Upper lobe of left lung (tissue), 6 donors: ENCODE results near the gene PRKD1. TPM values are rescaled to one million over a fixed set of nuclear protein-coding genes. Genes with fewer than 3 reads are reported as not detected.

Source experiments
- ATAC-seq, 2 donors: fragments of 200-7000 bp; cut with Tn5 transposase; one replicate each; pipeline ENCODE4 v1.9.1; 2022; ENCODE audit warnings: mild to moderate bottlenecking in 2 of 2, moderate library complexity in 2 of 2; ENCODE audit not compliant: low FRiP score in 2 of 2
- DNase-seq, 2 donors: peaks; one replicate each; pipeline ENCODE4 v3.0.0-alpha.2; 2019 to 2020
- H3K27ac ChIP-seq, 4 donors: fragments of 200-600 bp; sonication (generic); one replicate each; pipeline ENCODE4 v1.5.1; 2016 to 2019
- H3K27me3 ChIP-seq, 4 donors: fragments of 200-600 bp; sonication (generic); one replicate each; pipeline ENCODE4 v1.5.1; 2017 to 2019
- H3K36me3 ChIP-seq, 4 donors: fragments of 200-600 bp; sonication (generic); one replicate each; pipeline ENCODE4 v1.5.1; 2016 to 2019
- H3K4me1 ChIP-seq, 4 donors: fragments of 200-600 bp; sonication (generic); one replicate each; pipeline ENCODE4 v1.5.1; 2018 to 2019
- H3K4me3 ChIP-seq, 4 donors: fragments of 200-600 bp; sonication (generic); one replicate each; pipeline ENCODE4 v1.5.1; 2017 to 2019; ENCODE audit warnings: mild to moderate bottlenecking in 2 of 4, moderate library complexity in 1 of 4
- H3K9me3 ChIP-seq, 4 donors: fragments of 200-600 bp; sonication (generic); one replicate each; pipeline ENCODE4 v1.5.1; 2018 to 2019
- EP300 ChIP-seq, 4 donors: sonication (generic); formaldehyde crosslinking; IDR thresholded peaks; one replicate each; pipeline ENCODE4 v1.5.1; 2017; ENCODE audit warnings: antibody characterized with exemption in 4 of 4, control low read depth in 2 of 4
- POLR2A ChIP-seq, 4 donors: fragments of 450-650 bp; IDR thresholded peaks; one replicate each; pipeline ENCODE4 v1.5.1; 2016 to 2017; ENCODE audit warnings: antibody characterized with exemption in 4 of 4, mild to moderate bottlenecking in 2 of 4
- POLR2AphosphoS5 ChIP-seq, 2 donors: sonication (generic); formaldehyde crosslinking; IDR thresholded peaks; one replicate each; pipeline ENCODE4 v1.5.1; 2017; ENCODE audit warnings: antibody characterized with exemption in 2 of 2
- WGBS, 2 donors: methylation state at CpG; one replicate each; pipeline ENCODE4 v1.1.5; 2017 to 2018; 5-methylcytosine and 5-hydroxymethylcytosine counted together
- total RNA-seq, 6 donors: library from RNA; depleted of rRNA in 4 of 6; stranded (reverse); fragments of >200 nt in 4 of 6; gene quantifications; one replicate each; pipeline versions ENCODE4 v1.1.0 to v1.2.1, GENCODE V29; 2016 to 2021
- TF ChIP-seq, protein P1 (sequence below), 6 experiments: fragments of 450-650 bp in 4 of 6; fragments of 200-600 bp in 2 of 6; sonication (generic) in 2 of 6; IDR thresholded peaks; one replicate each; pipeline ENCODE4 v1.5.1; 2016 to 2019; ENCODE audit warnings: antibody characterized with exemption in 6 of 6
- donor health status: DM: no; HTN: no; CAD: no; lungs with moderate emphysema.
- donor health status: DM: no; HTN: yes; CAD: no; lungs with severe emphysema.

Gene PRKD1
- total RNA-seq, 6 donors from 2014 or later, result 12.2 to 32.5 (median 15.2) TPM

- no peak for TF ChIP-seq POLR2AphosphoS5 (IDR thresholded peaks at IDR 0.05)
- TF ChIP-seq, protein P1, sequence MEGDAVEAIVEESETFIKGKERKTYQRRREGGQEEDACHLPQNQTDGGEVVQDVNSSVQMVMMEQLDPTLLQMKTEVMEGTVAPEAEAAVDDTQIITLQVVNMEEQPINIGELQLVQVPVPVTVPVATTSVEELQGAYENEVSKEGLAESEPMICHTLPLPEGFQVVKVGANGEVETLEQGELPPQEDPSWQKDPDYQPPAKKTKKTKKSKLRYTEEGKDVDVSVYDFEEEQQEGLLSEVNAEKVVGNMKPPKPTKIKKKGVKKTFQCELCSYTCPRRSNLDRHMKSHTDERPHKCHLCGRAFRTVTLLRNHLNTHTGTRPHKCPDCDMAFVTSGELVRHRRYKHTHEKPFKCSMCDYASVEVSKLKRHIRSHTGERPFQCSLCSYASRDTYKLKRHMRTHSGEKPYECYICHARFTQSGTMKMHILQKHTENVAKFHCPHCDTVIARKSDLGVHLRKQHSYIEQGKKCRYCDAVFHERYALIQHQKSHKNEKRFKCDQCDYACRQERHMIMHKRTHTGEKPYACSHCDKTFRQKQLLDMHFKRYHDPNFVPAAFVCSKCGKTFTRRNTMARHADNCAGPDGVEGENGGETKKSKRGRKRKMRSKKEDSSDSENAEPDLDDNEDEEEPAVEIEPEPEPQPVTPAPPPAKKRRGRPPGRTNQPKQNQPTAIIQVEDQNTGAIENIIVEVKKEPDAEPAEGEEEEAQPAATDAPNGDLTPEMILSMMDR (IDR thresholded peaks at IDR 0.05), result no peak
- TF ChIP-seq EP300 (IDR thresholded peaks at IDR 0.05), result no peak
- no peak for TF ChIP-seq POLR2A (IDR thresholded peaks at IDR 0.05)
- DNase-seq (no peak), ATAC-seq (no peak)
- no peaks in the 10 kb centered on the region for H3K36me3 ChIP-seq
- H3K9me3 ChIP-seq, result no peaks in the 10 kb centered on the region
- no peaks in the 10 kb centered on the region for H3K27me3 ChIP-seq
- H3K4me3 ChIP-seq, result no peak overlapping the region
- no peak overlapping the region for H3K27ac ChIP-seq
- WGBS, 2 donors, result 54 to 66% methylated on average over 3 of the region's 3 CpGs
- H3K4me1 ChIP-seq, result no peaks in the 10 kb centered on the region
These were observed 175.3 kb downstream of the PRKD1 start for GRCh38 chr14:29752221-29752923.

DNA sequence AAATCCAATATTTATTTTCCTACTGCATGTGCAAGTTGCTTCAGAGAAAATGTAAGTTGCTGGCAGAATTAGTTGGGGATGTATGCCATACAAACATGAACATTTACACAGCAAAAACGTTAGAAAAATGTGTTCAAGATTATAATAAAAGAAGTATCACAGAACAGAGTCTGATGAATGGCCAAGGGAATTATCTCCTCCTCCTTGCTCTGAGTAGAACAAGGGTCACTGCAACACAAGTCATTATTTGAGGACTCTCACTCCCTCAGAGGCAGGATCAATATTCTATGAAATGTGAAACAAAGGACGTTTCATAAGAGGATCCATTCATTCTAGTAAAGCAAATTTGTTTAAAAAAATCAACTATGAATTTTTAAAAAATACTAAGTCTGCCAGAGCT, 177.8 kb downstream of the PRKD1 start:
- H3K4me3 ChIP-seq, result no peak overlapping the region
- ATAC-seq, result no peak
- H3K36me3 ChIP-seq, result no peaks in the 10 kb centered on the region
- no peak overlapping the region for H3K27ac ChIP-seq
- H3K27me3 ChIP-seq, result no peaks in the 10 kb centered on the region
- no peak for DNase-seq
- 60 to 67% methylated on average over 2 of the region's 2 CpGs for WGBS, 2 donors
- H3K4me1 ChIP-seq, result peaks cover 0 to 5% (median 2%) of the 10 kb centered on the region in 4 donors
- H3K9me3 ChIP-seq, result no peaks in the 10 kb centered on the region
- TF ChIP-seq POLR2AphosphoS5 (IDR thresholded peaks at IDR 0.05) (no peak), POLR2A (IDR thresholded peaks at IDR 0.05) (no peak), EP300 (IDR thresholded peaks at IDR 0.05) (no peak)
- TF ChIP-seq, protein P1 (IDR thresholded peaks at IDR 0.05), result no peak

DNA sequence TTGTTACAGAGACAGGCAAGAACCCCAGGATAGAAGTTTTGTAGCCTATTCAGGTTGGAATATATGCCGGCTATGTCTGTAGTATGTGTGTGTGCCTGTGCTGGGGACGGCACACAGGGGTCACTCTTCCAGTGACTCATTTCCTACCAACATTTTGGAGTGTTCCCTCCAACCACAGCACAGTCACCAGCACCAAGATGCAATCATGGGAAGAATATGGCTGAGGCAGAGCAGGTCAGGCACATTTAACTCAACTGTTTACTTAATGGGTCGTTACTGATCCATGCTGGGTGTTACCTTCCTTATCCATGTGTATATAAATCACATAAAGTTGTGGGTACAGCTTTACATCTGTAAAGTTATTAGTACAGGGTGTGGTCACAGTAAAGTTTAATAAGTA, 178.3 kb downstream of the PRKD1 start:
- no peak overlapping the region for H3K4me3 ChIP-seq
- no peaks in the 10 kb centered on the region for H3K9me3 ChIP-seq
- H3K4me1 ChIP-seq, result peaks cover 0 to 5% (median 2%) of the 10 kb centered on the region in 4 donors
- no peaks in the 10 kb centered on the region for H3K36me3 ChIP-seq
- TF ChIP-seq, protein P1 (IDR thresholded peaks at IDR 0.05), result no peak
- TF ChIP-seq POLR2AphosphoS5 (IDR thresholded peaks at IDR 0.05), result no peak
- TF ChIP-seq POLR2A (IDR thresholded peaks at IDR 0.05), result no peak
- TF ChIP-seq EP300 (IDR thresholded peaks at IDR 0.05), result no peak
- DNase-seq, result no peak
- no peak for ATAC-seq
- WGBS, 2 donors, result 60 to 61% methylated on average over 3 of the region's 3 CpGs
- no peak overlapping the region for H3K27ac ChIP-seq
- no peaks in the 10 kb centered on the region for H3K27me3 ChIP-seq

- Histone ChIP-seq H3K9me3 (no peaks in the 10 kb centered on the region), H3K4me3 (no peak overlapping the region), H3K4me1 (peaks cover 4 to 9% (median 6%) of the 10 kb centered on the region in 4 donors), H3K36me3 (no peaks in the 10 kb centered on the region), H3K27me3 (no peaks in the 10 kb centered on the region), H3K27ac (no peak overlapping the region)
- ATAC-seq (no peak), DNase-seq (no peak)
- WGBS, 2 donors, result 21 to 23% methylated on average over 3 of the region's 3 CpGs
- TF ChIP-seq, protein P1 (IDR thresholded peaks at IDR 0.05), result no peak
- TF ChIP-seq EP300 (IDR thresholded peaks at IDR 0.05) (no peak), POLR2A (IDR thresholded peaks at IDR 0.05) (no peak), POLR2AphosphoS5 (IDR thresholded peaks at IDR 0.05) (no peak)
These were observed 181.8 kb downstream of the PRKD1 start for GRCh38 chr14:29745863-29746262.

GRCh38 chr14:29743531-29743930, 184.1 kb downstream of the PRKD1 start:
- no peaks in the 10 kb centered on the region for H3K9me3 ChIP-seq
- no peak overlapping the region for H3K27ac ChIP-seq
- no peaks in the 10 kb centered on the region for H3K27me3 ChIP-seq
- H3K4me1 ChIP-seq, result peaks cover 4 to 9% (median 6%) of the 10 kb centered on the region in 4 donors
- TF ChIP-seq, protein P1 (IDR thresholded peaks at IDR 0.05), result no peak
- TF ChIP-seq POLR2AphosphoS5 (IDR thresholded peaks at IDR 0.05) (no peak), EP300 (IDR thresholded peaks at IDR 0.05) (no peak)
- H3K36me3 ChIP-seq, result no peaks in the 10 kb centered on the region
- no peak overlapping the region for H3K4me3 ChIP-seq
- DNase-seq, result no peak
- ATAC-seq, result no peak
- WGBS, 2 donors, result 32 to 51% methylated on average over 3 of the region's 3 CpGs
